GM10248 (cell line): ENCODE results near the gene RAD51B.
"Not testable (repeated sequence)": the region's sequence is repeated elsewhere in the genome, so short reads cannot be mapped to it uniquely, and the experiment has no call there.

Source experiments
- CTCF ChIA-PET: fragments of 300-600 bp; sonication (Branson Sonifier 250); formaldehyde crosslinking; extraction: SDS; loops from one replicate; lab custom pipeline; 2021; ENCODE audit warnings: antibody characterized with exemption; lab: Yijun Ruan, JAX
- POLR2A ChIA-PET: fragments of 350-650 bp; sonication (Branson Sonifier 250); formaldehyde crosslinking; extraction: SDS; loops from one replicate; lab custom pipeline; 2020; ENCODE audit warnings: antibody characterized with exemption; lab: Yijun Ruan, JAX
- DNase-seq: peaks from one replicate; pipeline ENCODE4 v3.0.0; 2012; ENCODE audit errors: extremely low spot score
- CTCF ChIP-seq: IDR thresholded peaks from 2 replicates; pipeline ENCODE4 v1.5.1; 2012; ENCODE audit warnings: mild to moderate bottlenecking, low read depth; ENCODE audit errors: extremely low read depth, missing control alignments, control extremely low read depth

The RAD51B gene

DNA sequence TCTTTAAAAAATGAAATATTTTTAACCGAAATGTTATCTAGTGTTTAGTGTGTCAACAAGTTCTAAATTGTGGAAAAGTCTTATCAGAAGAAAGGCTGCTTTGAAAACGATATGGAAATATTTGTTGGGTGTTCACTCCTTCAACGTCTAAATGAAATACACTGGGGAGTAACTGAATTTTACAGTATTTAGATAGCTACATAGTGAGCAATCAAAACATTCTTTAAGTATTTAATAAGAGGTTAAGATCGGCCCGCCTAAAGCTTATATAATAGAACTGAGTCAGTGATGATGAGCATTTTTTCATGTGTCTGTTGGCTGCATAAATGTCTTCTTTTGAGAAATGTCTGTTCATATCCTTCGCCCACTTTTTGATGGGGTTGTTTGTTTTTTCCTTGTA is 228.3 kb downstream of the RAD51B start:
- CTCF ChIA-PET, result interaction anchor here (1.3 kb wide), 1 partner anchor 8 kb away, joined by 3 read pairs; no protein-coding TSS in a partner anchor
- no peak for TF ChIP-seq CTCF
- POLR2A ChIA-PET, result no interaction called here
- no peak for DNase-seq

- POLR2A ChIA-PET, DNase-seq: not testable (repeated sequence)
- CTCF ChIA-PET, result interaction anchor here (1.6 kb wide), 1 partner anchor 9 kb away, joined by 5 read pairs; no protein-coding TSS in a partner anchor
Observed at GRCh38 chr14:68048815-68049214, 229.2 kb downstream of the RAD51B start.

DNA sequence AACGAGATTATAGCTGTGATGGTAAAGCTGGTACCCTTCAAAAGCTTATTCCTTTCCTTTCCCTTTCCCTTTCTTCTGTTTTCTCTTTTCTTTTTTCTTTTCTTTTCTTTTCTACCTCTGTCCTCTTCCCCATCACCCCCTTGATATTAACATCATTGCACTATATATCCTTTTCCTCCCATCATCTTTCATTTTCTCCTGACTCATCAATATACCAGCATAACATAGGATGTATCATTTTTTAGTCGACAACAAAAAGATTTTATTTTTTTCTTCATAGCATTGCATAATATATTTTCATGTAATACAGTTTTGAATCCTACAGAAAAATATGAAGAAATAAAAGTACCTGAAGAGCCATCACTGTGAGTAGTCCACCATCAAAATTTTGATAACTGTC is 230.6 kb downstream of the RAD51B start:
- TF ChIP-seq CTCF, result no peak
- ChIA-PET POLR2A (no interaction called here), CTCF (interaction anchor here (1.6 to 1.8 kb wide), 2 partner anchors 10 to 794 kb away, joined by 5 read pairs; no protein-coding TSS in a partner anchor)
- DNase-seq, result no peak

- DNase-seq, result no peak
- CTCF ChIA-PET, result interaction anchor here (1.8 kb wide), 1 partner anchor 793 kb away, joined by 5 read pairs; no protein-coding TSS in a partner anchor
- POLR2A ChIA-PET, result no interaction called here
- no peak for TF ChIP-seq CTCF
Observed at GRCh38 chr14:68051146-68051545, 231.6 kb downstream of the RAD51B start.

- ChIA-PET POLR2A (interaction anchor here (0.6 kb wide), 2 partner anchors 29 to 657 kb away, joined by 4 to 8 read pairs; no protein-coding TSS in a partner anchor), CTCF (interaction anchor here (0.9 kb wide), 1 partner anchor 103 kb away, joined by 3 read pairs; no protein-coding TSS in a partner anchor)
- no peak for TF ChIP-seq CTCF
- no peak for DNase-seq
Observed at GRCh38 chr14:68060198-68060597, 240.6 kb downstream of the RAD51B start.

GRCh38 chr14:68062651-68063050 is 243.1 kb downstream of the RAD51B start:
- POLR2A ChIA-PET, result no interaction called here
- DNase-seq, result no peak
- CTCF ChIA-PET, result interaction anchor here (1.3 kb wide), 1 partner anchor 22 kb away, joined by 3 read pairs; no protein-coding TSS in a partner anchor
- TF ChIP-seq CTCF, result no peak

DNA sequence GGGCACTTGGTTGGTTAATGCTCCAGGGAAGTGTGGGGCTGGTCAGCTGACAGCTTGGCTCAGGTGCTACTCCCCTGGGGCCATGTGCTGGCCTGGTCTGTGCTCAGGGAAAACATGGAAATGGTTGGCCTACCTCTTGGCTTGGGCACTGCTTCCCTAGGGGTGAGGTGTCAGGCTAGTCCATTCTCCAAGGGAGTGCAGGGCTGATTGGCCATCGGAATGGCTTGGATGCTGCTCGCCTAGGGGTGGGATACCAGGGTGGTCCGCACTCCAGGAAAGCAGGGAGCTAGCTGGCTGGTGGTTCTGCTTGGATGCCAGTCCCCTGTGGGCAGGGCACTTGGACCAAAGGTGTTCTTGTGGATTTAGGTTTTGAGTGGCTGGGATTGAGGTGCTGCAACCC is 245.7 kb downstream of the RAD51B start:
- POLR2A ChIA-PET, result no interaction called here
- DNase-seq, result no peak
- CTCF ChIA-PET, result interaction anchor here (1.0 kb wide), 2 partner anchors 16 to 751 kb away, joined by 3 read pairs; no protein-coding TSS in a partner anchor
- TF ChIP-seq CTCF, result no peak
